NK-92 treated with Interleukin-12 subunit alpha and Interleukin-12 subunit beta, amount 100 ng/mL, for 24 hours (cell line): ENCODE results near the gene OR56A5.

Experiments
- DNase-seq: peaks from one replicate; lab custom pipeline; 2025; lab: John Stamatoyannopoulos, UW

Gene OR56A5

GRCh38 chr11:5932671-5933070 lies 35.6 kb downstream of the OR56A5 start:
- no peak for DNase-seq

GRCh38 chr11:5931061-5931460 lies 37.2 kb downstream of the OR56A5 start:
- DNase-seq = no peak

- no peak for DNase-seq
Observed at GRCh38 chr11:5930614-5931013, 37.7 kb downstream of the OR56A5 start.

GRCh38 chr11:5929571-5930368 lies 38.5 kb downstream of the OR56A5 start:
- no peak for DNase-seq

- DNase-seq = no peak
Observed at GRCh38 chr11:5928811-5929210, 39.5 kb downstream of the OR56A5 start.

GRCh38 chr11:5928271-5928670 lies 40.0 kb downstream of the OR56A5 start:
- DNase-seq = no peak

- no peak for DNase-seq
Observed at GRCh38 chr11:5923794-5924193, 44.5 kb downstream of the OR56A5 start.

GRCh38 chr11:5923427-5923776 lies 44.9 kb downstream of the OR56A5 start:
- DNase-seq = no peak

GRCh38 chr11:5922749-5923426 lies 45.4 kb downstream of the OR56A5 start:
- no peak for DNase-seq
